HepG2 (cell line): ENCODE results near the gene OPA3. TPM values are rescaled to one million over a fixed set of nuclear protein-coding genes. Genes with fewer than 3 reads are reported as not detected.

Source experiments
- CHD4 ChIP-seq: fragments of 200-600 bp; sonication (generic); IDR thresholded peaks from 2 replicates; pipeline ENCODE4 v1.7.0; 2017; ENCODE audit warnings: mild to moderate bottlenecking, low read length, borderline replicate concordance
- GFI1 ChIP-seq: sonication (generic); formaldehyde crosslinking; IDR thresholded peaks from 2 replicates; pipeline ENCODE4 v1.5.0; 2020; ENCODE audit warnings: missing genetic modification reagents, mild to moderate bottlenecking, borderline replicate concordance
- HOXD1 ChIP-seq: sonication (generic); formaldehyde crosslinking; IDR thresholded peaks from 2 replicates; pipeline ENCODE4 v1.5.0; 2020; ENCODE audit warnings: missing genetic modification reagents
- POLR2AphosphoS2 ChIP-seq: IDR thresholded peaks from 2 replicates; pipeline ENCODE4 v1.6.1; 2011; ENCODE audit warnings: low read depth, low read length, improper control_type of control experiment
- TAF1 ChIP-seq: sonication (generic); formaldehyde crosslinking; IDR thresholded peaks from 2 replicates; pipeline ENCODE4 v1.4.0; 2020; ENCODE audit warnings: missing genetic modification reagents
- TEAD2 ChIP-seq: sonication (generic); formaldehyde crosslinking; IDR thresholded peaks from 2 replicates; pipeline ENCODE4 v1.9.0; 2021; ENCODE audit warnings: missing genetic modification reagents
- YEATS4 ChIP-seq: sonication (generic); formaldehyde crosslinking; IDR thresholded peaks from 2 replicates; pipeline ENCODE4 v1.4.0; 2020; ENCODE audit warnings: missing genetic modification reagents, borderline replicate concordance
- ZC3H13 ChIP-seq: sonication (generic); formaldehyde crosslinking; IDR thresholded peaks from 2 replicates; pipeline ENCODE4 v1.8.1; 2023; ENCODE audit warnings: mild to moderate bottlenecking, missing genetic modification reagents, moderate library complexity
- ZNF331 ChIP-seq: sonication (generic); formaldehyde crosslinking; IDR thresholded peaks from 2 replicates; pipeline ENCODE4 v1.4.0; 2020; ENCODE audit warnings: missing genetic modification reagents
- polyA plus RNA-seq, 8 experiments: library from polyadenylated mRNA; depleted of rRNA in 3 of 8; stranded (reverse) in 7 of 8; unstranded in 1 of 8; fragments of >200 nt; fragmentation: Illumina TruSeq in 4 of 8; extraction: Trizol in 4 of 8; gene quantifications; 2 replicates each; pipeline versions ENCODE4 v1.2.1 to v1.2.3, GENCODE V29; 2011 to 2016; ENCODE audit warnings: low read depth in 4 of 8, missing spikeins in 1 of 8, mixed read lengths in 1 of 8; ENCODE audit not compliant: insufficient read depth in 1 of 8
- total RNA-seq, 5 experiments: library from RNA; depleted of rRNA; stranded (reverse); fragments of >200 nt; fragmentation: Illumina TruSeq; extraction: Trizol; gene quantifications; 2 replicates each; pipeline ENCODE4 v1.2.3, GENCODE V29; 2016; ENCODE audit warnings: low read depth in 1 of 5
- TF ChIP-seq, protein P1 (sequence below): sonication (generic); formaldehyde crosslinking; IDR thresholded peaks from 2 replicates; pipeline ENCODE4 v1.4.0; 2020; ENCODE audit warnings: mild to moderate bottlenecking, missing genetic modification reagents, borderline replicate concordance
- TF ChIP-seq, protein P2 (sequence below): sonication (generic); formaldehyde crosslinking; IDR thresholded peaks from 2 replicates; pipeline ENCODE4 v1.4.0; 2020; ENCODE audit warnings: mild to moderate bottlenecking, missing genetic modification reagents
- TF ChIP-seq, protein P3 (sequence below): sonication (generic); formaldehyde crosslinking; IDR thresholded peaks from 2 replicates; pipeline ENCODE4 v1.8.0; 2022; ENCODE audit warnings: mild to moderate bottlenecking, missing genetic modification reagents, moderate library complexity
- TF ChIP-seq, protein P4 (sequence below): sonication (generic); formaldehyde crosslinking; IDR thresholded peaks from 2 replicates; pipeline ENCODE4 v1.4.0; 2020; ENCODE audit warnings: missing genetic modification reagents, borderline replicate concordance
- TF ChIP-seq, protein P5 (sequence below): sonication (generic); formaldehyde crosslinking; IDR thresholded peaks from 2 replicates; pipeline ENCODE4 v1.5.0; 2020; ENCODE audit warnings: mild to moderate bottlenecking, missing genetic modification reagents, moderate library complexity
- TF ChIP-seq, protein P6 (sequence below): sonication (generic); formaldehyde crosslinking; IDR thresholded peaks from 2 replicates; pipeline ENCODE4 v1.4.0; 2020; ENCODE audit warnings: mild to moderate bottlenecking, missing genetic modification reagents

The OPA3 gene
- total and polyA plus RNA-seq, 2 of the 13 experiments (the other 11 are each of a cell fraction or from before 2014, with no cell fraction given), result 8.3 to 17.7 TPM

DNA sequence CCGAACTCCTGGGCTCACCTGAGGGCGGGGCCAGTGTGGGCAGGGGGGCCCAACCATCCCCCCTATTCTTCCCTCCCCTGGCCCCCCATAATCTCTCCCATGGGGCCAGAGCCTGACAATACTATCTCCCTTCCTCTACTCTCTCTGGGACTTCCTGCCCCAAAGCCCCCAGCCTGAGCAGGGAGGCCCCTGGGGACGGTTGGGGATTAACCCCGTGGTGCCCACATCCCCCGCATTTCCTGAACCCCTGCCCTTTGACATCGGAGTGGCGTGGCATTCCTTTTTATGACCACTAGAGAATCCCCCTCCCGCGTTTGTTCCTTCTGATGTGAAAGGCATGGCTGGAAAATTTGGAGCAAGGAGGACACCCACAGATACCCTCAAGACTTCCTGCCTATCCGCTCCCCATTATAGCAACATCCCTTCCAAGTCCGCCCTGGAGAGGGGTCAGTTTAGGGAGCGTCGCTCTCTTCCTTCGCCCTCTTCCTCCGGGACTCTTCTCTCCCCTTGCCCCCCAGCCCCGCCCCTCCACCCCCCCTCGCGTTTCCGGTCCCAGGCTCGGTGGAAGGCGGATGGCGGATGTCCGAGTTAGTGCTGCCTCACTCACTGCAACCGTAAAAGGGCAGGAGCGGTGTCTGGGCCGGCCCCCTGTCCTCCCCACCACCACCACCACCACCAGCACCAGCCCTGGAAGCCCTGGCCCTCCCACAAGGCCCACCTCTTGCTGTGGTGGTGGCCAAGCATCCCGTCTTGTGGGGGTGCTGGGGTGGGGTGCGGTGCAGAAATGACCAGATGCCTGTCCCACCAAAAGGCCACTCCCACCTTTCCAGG is 75.5 kb downstream of the OPA3 start (continued):
- TF ChIP-seq YEATS4 (CRISPR knock-in tag), result no peak
- TF ChIP-seq, protein P1, sequence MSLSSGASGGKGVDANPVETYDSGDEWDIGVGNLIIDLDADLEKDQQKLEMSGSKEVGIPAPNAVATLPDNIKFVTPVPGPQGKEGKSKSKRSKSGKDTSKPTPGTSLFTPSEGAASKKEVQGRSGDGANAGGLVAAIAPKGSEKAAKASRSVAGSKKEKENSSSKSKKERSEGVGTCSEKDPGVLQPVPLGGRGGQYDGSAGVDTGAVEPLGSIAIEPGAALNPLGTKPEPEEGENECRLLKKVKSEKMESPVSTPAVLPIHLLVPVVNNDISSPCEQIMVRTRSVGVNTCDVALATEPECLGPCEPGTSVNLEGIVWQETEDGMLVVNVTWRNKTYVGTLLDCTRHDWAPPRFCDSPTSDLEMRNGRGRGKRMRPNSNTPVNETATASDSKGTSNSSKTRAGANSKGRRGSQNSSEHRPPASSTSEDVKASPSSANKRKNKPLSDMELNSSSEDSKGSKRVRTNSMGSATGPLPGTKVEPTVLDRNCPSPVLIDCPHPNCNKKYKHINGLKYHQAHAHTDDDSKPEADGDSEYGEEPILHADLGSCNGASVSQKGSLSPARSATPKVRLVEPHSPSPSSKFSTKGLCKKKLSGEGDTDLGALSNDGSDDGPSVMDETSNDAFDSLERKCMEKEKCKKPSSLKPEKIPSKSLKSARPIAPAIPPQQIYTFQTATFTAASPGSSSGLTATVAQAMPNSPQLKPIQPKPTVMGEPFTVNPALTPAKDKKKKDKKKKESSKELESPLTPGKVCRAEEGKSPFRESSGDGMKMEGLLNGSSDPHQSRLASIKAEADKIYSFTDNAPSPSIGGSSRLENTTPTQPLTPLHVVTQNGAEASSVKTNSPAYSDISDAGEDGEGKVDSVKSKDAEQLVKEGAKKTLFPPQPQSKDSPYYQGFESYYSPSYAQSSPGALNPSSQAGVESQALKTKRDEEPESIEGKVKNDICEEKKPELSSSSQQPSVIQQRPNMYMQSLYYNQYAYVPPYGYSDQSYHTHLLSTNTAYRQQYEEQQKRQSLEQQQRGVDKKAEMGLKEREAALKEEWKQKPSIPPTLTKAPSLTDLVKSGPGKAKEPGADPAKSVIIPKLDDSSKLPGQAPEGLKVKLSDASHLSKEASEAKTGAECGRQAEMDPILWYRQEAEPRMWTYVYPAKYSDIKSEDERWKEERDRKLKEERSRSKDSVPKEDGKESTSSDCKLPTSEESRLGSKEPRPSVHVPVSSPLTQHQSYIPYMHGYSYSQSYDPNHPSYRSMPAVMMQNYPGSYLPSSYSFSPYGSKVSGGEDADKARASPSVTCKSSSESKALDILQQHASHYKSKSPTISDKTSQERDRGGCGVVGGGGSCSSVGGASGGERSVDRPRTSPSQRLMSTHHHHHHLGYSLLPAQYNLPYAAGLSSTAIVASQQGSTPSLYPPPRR (CRISPR knock-in tag), result 0 out of 2 replicates have a peak, but pooled peaks have one; percentile 18
- 0 out of 2 replicates have a peak, but pooled peaks have one; percentile 10 for TF ChIP-seq ZNF331
- TF ChIP-seq TAF1 (CRISPR knock-in tag), result peak; percentile 55; the same call in 1 of the 2 replicates
- TF ChIP-seq, protein P2, sequence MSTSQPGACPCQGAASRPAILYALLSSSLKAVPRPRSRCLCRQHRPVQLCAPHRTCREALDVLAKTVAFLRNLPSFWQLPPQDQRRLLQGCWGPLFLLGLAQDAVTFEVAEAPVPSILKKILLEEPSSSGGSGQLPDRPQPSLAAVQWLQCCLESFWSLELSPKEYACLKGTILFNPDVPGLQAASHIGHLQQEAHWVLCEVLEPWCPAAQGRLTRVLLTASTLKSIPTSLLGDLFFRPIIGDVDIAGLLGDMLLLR (CRISPR knock-in tag), result no peak
- TF ChIP-seq GFI1 (CRISPR knock-in tag), result 0 out of 2 replicates have a peak, but pooled peaks have one; percentile 10
- TF ChIP-seq HOXD1 (CRISPR knock-in tag), result no peak
- TF ChIP-seq, protein P3, sequence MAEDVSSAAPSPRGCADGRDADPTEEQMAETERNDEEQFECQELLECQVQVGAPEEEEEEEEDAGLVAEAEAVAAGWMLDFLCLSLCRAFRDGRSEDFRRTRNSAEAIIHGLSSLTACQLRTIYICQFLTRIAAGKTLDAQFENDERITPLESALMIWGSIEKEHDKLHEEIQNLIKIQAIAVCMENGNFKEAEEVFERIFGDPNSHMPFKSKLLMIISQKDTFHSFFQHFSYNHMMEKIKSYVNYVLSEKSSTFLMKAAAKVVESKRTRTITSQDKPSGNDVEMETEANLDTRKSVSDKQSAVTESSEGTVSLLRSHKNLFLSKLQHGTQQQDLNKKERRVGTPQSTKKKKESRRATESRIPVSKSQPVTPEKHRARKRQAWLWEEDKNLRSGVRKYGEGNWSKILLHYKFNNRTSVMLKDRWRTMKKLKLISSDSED (CRISPR knock-in tag), result no peak
- TF ChIP-seq, protein P4, sequence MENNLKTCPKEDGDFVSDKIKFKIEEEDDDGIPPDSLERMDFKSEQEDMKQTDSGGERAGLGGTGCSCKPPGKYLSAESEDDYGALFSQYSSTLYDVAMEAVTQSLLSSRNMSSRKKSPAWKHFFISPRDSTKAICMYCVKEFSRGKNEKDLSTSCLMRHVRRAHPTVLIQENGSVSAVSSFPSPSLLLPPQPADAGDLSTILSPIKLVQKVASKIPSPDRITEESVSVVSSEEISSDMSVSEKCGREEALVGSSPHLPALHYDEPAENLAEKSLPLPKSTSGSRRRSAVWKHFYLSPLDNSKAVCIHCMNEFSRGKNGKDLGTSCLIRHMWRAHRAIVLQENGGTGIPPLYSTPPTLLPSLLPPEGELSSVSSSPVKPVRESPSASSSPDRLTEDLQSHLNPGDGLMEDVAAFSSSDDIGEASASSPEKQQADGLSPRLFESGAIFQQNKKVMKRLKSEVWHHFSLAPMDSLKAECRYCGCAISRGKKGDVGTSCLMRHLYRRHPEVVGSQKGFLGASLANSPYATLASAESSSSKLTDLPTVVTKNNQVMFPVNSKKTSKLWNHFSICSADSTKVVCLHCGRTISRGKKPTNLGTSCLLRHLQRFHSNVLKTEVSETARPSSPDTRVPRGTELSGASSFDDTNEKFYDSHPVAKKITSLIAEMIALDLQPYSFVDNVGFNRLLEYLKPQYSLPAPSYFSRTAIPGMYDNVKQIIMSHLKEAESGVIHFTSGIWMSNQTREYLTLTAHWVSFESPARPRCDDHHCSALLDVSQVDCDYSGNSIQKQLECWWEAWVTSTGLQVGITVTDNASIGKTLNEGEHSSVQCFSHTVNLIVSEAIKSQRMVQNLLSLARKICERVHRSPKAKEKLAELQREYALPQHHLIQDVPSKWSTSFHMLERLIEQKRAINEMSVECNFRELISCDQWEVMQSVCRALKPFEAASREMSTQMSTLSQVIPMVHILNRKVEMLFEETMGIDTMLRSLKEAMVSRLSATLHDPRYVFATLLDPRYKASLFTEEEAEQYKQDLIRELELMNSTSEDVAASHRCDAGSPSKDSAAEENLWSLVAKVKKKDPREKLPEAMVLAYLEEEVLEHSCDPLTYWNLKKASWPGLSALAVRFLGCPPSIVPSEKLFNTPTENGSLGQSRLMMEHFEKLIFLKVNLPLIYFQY (CRISPR knock-in tag), result no peak
- TF ChIP-seq, protein P5, sequence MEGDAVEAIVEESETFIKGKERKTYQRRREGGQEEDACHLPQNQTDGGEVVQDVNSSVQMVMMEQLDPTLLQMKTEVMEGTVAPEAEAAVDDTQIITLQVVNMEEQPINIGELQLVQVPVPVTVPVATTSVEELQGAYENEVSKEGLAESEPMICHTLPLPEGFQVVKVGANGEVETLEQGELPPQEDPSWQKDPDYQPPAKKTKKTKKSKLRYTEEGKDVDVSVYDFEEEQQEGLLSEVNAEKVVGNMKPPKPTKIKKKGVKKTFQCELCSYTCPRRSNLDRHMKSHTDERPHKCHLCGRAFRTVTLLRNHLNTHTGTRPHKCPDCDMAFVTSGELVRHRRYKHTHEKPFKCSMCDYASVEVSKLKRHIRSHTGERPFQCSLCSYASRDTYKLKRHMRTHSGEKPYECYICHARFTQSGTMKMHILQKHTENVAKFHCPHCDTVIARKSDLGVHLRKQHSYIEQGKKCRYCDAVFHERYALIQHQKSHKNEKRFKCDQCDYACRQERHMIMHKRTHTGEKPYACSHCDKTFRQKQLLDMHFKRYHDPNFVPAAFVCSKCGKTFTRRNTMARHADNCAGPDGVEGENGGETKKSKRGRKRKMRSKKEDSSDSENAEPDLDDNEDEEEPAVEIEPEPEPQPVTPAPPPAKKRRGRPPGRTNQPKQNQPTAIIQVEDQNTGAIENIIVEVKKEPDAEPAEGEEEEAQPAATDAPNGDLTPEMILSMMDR, result no peak
- no peak for TF ChIP-seq TEAD2
- TF ChIP-seq ZC3H13 (CRISPR knock-in tag), result peak; percentile 71; the same call in 1 of the 2 replicates
- no peak for TF ChIP-seq POLR2AphosphoS2
- TF ChIP-seq CHD4, result no peak
- TF ChIP-seq, protein P6, sequence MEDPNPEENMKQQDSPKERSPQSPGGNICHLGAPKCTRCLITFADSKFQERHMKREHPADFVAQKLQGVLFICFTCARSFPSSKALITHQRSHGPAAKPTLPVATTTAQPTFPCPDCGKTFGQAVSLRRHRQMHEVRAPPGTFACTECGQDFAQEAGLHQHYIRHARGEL (CRISPR knock-in tag), result no peak
